ENCODE measurements around the gene TRDN.

Gene TRDN

GRCh38 chr6:123168892-123169773 is 467.6 kb downstream of the TRDN start:
- no peak for DNase-seq

DNA sequence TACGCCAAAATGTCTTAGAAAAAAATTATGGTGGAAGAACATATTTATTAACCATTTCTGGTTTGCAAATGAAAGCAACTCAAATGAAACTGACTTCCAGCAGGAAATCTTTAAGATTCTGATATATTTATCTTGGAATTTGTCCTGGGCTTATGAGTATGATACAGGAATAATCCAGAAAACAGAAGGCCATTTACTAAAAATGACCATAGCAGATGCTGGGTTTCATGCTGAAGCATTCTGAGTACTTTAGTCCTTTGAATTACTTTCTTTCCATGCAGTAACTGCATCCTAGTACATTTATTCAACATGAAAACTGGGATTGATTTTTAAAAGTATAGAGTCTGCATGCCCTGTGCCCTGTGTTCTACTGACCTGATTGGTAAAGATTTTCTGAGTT is 468.3 kb downstream of the TRDN start:
- no peak for DNase-seq
